Measurements from ENCODE around the gene SLC13A3. TPM values are rescaled to one million over a fixed set of nuclear protein-coding genes. Genes with fewer than 3 reads are reported as not detected.
A peak's percentile ranks its signal among the peaks of the same experiment; 100 is the strongest.

Gene SLC13A3
- total RNA-seq, 1 experiment from 2014 or later: 17.5 TPM

DNA sequence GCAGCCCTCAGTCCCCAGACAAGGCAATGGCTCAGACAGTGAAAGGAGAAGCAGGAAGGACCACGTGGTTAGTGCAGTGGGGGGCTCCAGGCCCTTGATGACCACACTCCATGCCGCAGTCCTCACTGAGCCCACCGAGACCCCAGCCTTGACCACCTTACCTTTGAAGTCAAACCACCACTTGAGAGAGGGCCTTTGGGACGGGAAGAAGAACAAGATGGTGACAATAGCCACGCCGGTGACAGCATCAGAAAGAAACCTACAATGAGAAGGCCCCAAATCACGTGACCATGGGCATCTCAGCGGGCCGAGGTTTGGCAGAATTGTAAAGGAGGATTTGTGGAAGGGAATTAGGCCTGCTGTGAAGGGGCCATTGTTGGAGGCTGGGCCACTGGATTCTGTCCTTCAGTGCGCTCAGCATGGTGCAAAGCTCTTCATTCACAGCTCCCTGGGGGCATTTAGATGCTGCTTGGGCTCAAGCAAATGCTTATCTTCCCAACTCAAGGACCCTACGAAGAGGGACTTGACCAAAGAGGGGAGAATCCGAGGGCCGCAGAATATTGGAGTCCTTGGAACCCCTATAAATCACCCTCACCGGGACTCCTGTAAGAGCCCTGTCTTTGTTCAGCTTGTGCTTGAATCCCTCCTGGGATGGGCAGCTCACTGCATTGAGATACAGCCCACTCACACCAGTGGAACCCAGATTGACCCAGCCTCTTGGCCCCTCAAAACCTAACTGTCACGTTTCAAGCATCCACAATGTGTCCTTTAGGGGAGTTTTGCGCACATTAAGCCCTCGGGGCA is 67.6 kb downstream of the SLC13A3 start:
- Histone ChIP-seq H2BK5ac (ENCODE audit: insufficient read length, low read length) (no peak overlapping the region), H4K91ac (ENCODE audit: insufficient read length, low read depth, low read length) (no peak overlapping the region), H3K79me1 (ENCODE audit: insufficient read depth, low read depth, low read length, poor library complexity, severe bottlenecking) (no peaks in the 10 kb centered on the region), H4K20me1 (ENCODE audit: control insufficient read depth, insufficient read depth, insufficient read length) (no peaks in the 10 kb centered on the region), H3K9me3 (ENCODE audit: control insufficient read depth, low read depth, low read length) (no peaks in the 10 kb centered on the region), H3K9ac (ENCODE audit: extremely low read depth, insufficient read length, low read length) (no peak overlapping the region), H3K4me2 (ENCODE audit: insufficient read depth, insufficient read length, low read length) (no peak overlapping the region), H2BK12ac (ENCODE audit: insufficient read length, low read depth, low read length) (no peak overlapping the region), H3K56ac (ENCODE audit: insufficient read length, low read depth, low read length) (no peak overlapping the region), H3T11ph (ENCODE audit: low read length) (no peak overlapping the region), H3K79me2 (ENCODE audit: insufficient read depth, low read length) (no peaks in the 10 kb centered on the region), H3K27ac (ENCODE audit: insufficient read length, low read depth, low read length) (no peak overlapping the region), H3K14ac (ENCODE audit: insufficient read depth, low read length) (0 out of 2 replicates have a peak overlapping the region, but pooled peaks have one; percentile 5), H3K4ac (ENCODE audit: low read depth, low read length) (no peak overlapping the region), H2AK5ac (ENCODE audit: insufficient read length, low read length) (no peak overlapping the region), H3K18ac (ENCODE audit: insufficient read length, low read depth, low read length) (peak overlapping the region; percentile 8), H3K23me2 (ENCODE audit: insufficient read length, low read depth, low read length, poor library complexity, severe bottlenecking) (no peaks in the 10 kb centered on the region), H3K23ac (ENCODE audit: insufficient read length, low read depth, low read length) (no peak overlapping the region), H2AFZ (ENCODE audit: low read length) (no peak overlapping the region), H2BK20ac (ENCODE audit: low read depth, low read length, poor library complexity, severe bottlenecking) (no peak overlapping the region), H2BK15ac (ENCODE audit: low read depth, low read length) (no peak overlapping the region), H4K5ac (ENCODE audit: insufficient read length, low read depth, low read length) (no peak overlapping the region), H3K4me1 (ENCODE audit: insufficient read depth, low read length) (peaks cover 6% of the 10 kb centered on the region), H2BK120ac (ENCODE audit: low read depth, low read length, poor library complexity, severe bottlenecking) (no peak overlapping the region), H4K8ac (replicated peaks; ENCODE audit: insufficient read length, low read depth, low read length) (no peak overlapping the region), H3K27me3 (ENCODE audit: insufficient read depth, low read length) (no peaks in the 10 kb centered on the region)
- H3K9me3 Mint-ChIP-seq: peaks cover 13 to 14% of the 10 kb centered on the region in 2 experiments
- TF ChIP-seq, protein P1, sequence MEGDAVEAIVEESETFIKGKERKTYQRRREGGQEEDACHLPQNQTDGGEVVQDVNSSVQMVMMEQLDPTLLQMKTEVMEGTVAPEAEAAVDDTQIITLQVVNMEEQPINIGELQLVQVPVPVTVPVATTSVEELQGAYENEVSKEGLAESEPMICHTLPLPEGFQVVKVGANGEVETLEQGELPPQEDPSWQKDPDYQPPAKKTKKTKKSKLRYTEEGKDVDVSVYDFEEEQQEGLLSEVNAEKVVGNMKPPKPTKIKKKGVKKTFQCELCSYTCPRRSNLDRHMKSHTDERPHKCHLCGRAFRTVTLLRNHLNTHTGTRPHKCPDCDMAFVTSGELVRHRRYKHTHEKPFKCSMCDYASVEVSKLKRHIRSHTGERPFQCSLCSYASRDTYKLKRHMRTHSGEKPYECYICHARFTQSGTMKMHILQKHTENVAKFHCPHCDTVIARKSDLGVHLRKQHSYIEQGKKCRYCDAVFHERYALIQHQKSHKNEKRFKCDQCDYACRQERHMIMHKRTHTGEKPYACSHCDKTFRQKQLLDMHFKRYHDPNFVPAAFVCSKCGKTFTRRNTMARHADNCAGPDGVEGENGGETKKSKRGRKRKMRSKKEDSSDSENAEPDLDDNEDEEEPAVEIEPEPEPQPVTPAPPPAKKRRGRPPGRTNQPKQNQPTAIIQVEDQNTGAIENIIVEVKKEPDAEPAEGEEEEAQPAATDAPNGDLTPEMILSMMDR (conservative IDR thresholded peaks at IDR 0.05): no peak
- H3K27ac Mint-ChIP-seq: peak overlapping the region; percentile 76 to 96 (median 93)
- peak overlapping the region; percentile 7 to 58; a peak in 4 of 5 replicates for H3K4me3 Mint-ChIP-seq
- H3K4me1 Mint-ChIP-seq: peaks cover 37 to 48% of the 10 kb centered on the region in 2 experiments
- peak; percentile 86 for DNase-seq
- WGBS (ENCODE audit: extremely low coverage, insufficient read length, low lambda C conversion rate): no CpG with 5 or more reads among the region's 17 CpGs
- no peaks in the 10 kb centered on the region for H3K27me3 Mint-ChIP-seq (ENCODE audit: low read depth)
- peaks cover 12 to 30% (median 16%) of the 10 kb centered on the region in 3 experiments for H3K36me3 Mint-ChIP-seq (ENCODE audit: insufficient read depth in 1 of 3, low read depth in 3 of 3)

All from H9 (cell line).